ENCODE results near the gene SEC24A. TPM values are rescaled to one million over a fixed set of nuclear protein-coding genes. Genes with fewer than 3 reads are reported as not detected.
"Not testable (repeated sequence)": the region's sequence is repeated elsewhere in the genome, so short reads cannot be mapped to it uniquely, and the experiment has no call there.

Gene SEC24A
- total and polyA plus RNA-seq, 2 donors (not counting 3 experiments of a cell fraction or from before 2014, with no cell fraction given) = 19.8 to 30.0 TPM

- ChIA-PET POLR2A (interaction anchor here (0.5 to 1.3 kb wide), 2 partner anchors 20 to 108 kb away, joined by 5 to 10 read pairs; partner anchors contain the start of gene CAMLG), CTCF (interaction anchor here (0.9 to 5.4 kb wide), 5 partner anchors 12 to 146 kb away, joined by 3 to 37 read pairs (median 3); partner anchors contain the start of genes CAMLG and PCBD2)
- TSS peak; percentile 44 for BruUV-seq (replicated peaks)
- DNase-seq (ENCODE audit: low read depth, low spot score) (peak; percentile 95), FAIRE-seq (peak; percentile 92)
- peak within 1 kb of the TSS; percentile 54 to 87 (median 76) for H3K4me3 ChIP-seq (replicated peaks in 1 of 3; ENCODE audit: insufficient read depth in 1 of 3, low read depth in 1 of 3, low read length in 3 of 3)
- no peaks in the 10 kb centered on the region for H3K27me3 ChIP-seq (ENCODE audit: control insufficient read depth in 2 of 2, insufficient read depth in 2 of 2, low read length in 2 of 2)
- H4K20me1 ChIP-seq (replicated peaks; ENCODE audit: control insufficient read depth, extremely low read depth, insufficient read depth, low read length) = no peaks in the 10 kb centered on the region
- peak within 1 kb of the TSS; percentile 86 for H3K9ac ChIP-seq (replicated peaks; ENCODE audit: extremely low read depth, insufficient read depth, low read length)
- peak within 1 kb of the TSS; percentile 88 for H3K4me2 ChIP-seq (ENCODE audit: insufficient read depth, low read length)
- H3K4me1 ChIP-seq (ENCODE audit: control insufficient read depth, extremely low read depth, insufficient read depth, low read length) = peaks cover 15% of the 10 kb centered on the region
- no peaks in the 10 kb centered on the region for H3K9me1 ChIP-seq (replicated peaks; ENCODE audit: control insufficient read depth, extremely low read depth, insufficient read depth, low read length)
- dilution Hi-C loops (cut with MboI; ENCODE audit: extremely low pct_ligation_motif_present, low sequenced_read_pairs) = no loop called here
- H3K79me2 ChIP-seq (ENCODE audit: control insufficient read depth, insufficient read depth, low read length) = peaks cover 47% of the 10 kb centered on the region
- H3K36me3 ChIP-seq (ENCODE audit: control insufficient read depth in 2 of 2, extremely low read depth in 1 of 2, insufficient read depth in 2 of 2, low read length in 2 of 2) = no peaks in the 10 kb centered on the region
- no peaks in the 10 kb centered on the region for H3K9me3 ChIP-seq (replicated peaks; ENCODE audit: control insufficient read depth, insufficient read depth, low read length)
- TF ChIP-seq EZH2 (IDR thresholded peaks at IDR 0.05; ENCODE audit: borderline replicate concordance, low read depth, low read length, severe bottlenecking) (no peak), GATA2 (IDR thresholded peaks at IDR 0.05; ENCODE audit: insufficient read depth, insufficient read length, low read depth, low read length) (no peak), POLR2AphosphoS5 (IDR thresholded peaks at IDR 0.05; ENCODE audit: insufficient read depth, low read depth, low read length) (peak; percentile 97), FOS (IDR thresholded peaks at IDR 0.05; ENCODE audit: borderline replicate concordance, insufficient read depth, low read length) (no peak), JUN (IDR thresholded peaks at IDR 0.05; ENCODE audit: borderline replicate concordance, insufficient read depth, insufficient read length, low read depth) (no peak), POLR2A (IDR thresholded peaks at IDR 0.05; ENCODE audit: low read depth, low read length) (peak; percentile 94), MYC (IDR thresholded peaks at IDR 0.05; ENCODE audit: low read depth, low read length) (no peak)
- TF ChIP-seq, protein P1, sequence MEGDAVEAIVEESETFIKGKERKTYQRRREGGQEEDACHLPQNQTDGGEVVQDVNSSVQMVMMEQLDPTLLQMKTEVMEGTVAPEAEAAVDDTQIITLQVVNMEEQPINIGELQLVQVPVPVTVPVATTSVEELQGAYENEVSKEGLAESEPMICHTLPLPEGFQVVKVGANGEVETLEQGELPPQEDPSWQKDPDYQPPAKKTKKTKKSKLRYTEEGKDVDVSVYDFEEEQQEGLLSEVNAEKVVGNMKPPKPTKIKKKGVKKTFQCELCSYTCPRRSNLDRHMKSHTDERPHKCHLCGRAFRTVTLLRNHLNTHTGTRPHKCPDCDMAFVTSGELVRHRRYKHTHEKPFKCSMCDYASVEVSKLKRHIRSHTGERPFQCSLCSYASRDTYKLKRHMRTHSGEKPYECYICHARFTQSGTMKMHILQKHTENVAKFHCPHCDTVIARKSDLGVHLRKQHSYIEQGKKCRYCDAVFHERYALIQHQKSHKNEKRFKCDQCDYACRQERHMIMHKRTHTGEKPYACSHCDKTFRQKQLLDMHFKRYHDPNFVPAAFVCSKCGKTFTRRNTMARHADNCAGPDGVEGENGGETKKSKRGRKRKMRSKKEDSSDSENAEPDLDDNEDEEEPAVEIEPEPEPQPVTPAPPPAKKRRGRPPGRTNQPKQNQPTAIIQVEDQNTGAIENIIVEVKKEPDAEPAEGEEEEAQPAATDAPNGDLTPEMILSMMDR (IDR thresholded peaks at IDR 0.05; ENCODE audit: extremely low read depth in 1 of 2, insufficient read depth in 1 of 2, low read depth in 1 of 2, low read length in 2 of 2) = peak; percentile 84 to 89
- TF ChIP-seq, protein P2, sequence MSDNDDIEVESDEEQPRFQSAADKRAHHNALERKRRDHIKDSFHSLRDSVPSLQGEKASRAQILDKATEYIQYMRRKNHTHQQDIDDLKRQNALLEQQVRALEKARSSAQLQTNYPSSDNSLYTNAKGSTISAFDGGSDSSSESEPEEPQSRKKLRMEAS (IDR thresholded peaks at IDR 0.05; ENCODE audit: insufficient read depth, insufficient read length) = no peak
- H3K27ac ChIP-seq (ENCODE audit: insufficient read depth, low read depth, low read length) = peak within 1 kb of the TSS; percentile 45
- intact Hi-C loops (cut with micrococcal nuclease) = loop anchor here (1.0 to 5.0 kb wide), 3 partner anchors 20 to 291 kb away; partner anchors contain the start of gene CAMLG
- peak within 1 kb of the TSS; percentile 85 for H2AFZ ChIP-seq (ENCODE audit: low read depth, low read length)
Measured at GRCh38 chr5:134758504-134759341, 110.1 kb downstream of the SEC24A start, which contains the start of gene DDX46. DDX46 (plus strand) TSS chr5:134758779; CDS start chr5:134758939, 160 bp downstream.

DNA sequence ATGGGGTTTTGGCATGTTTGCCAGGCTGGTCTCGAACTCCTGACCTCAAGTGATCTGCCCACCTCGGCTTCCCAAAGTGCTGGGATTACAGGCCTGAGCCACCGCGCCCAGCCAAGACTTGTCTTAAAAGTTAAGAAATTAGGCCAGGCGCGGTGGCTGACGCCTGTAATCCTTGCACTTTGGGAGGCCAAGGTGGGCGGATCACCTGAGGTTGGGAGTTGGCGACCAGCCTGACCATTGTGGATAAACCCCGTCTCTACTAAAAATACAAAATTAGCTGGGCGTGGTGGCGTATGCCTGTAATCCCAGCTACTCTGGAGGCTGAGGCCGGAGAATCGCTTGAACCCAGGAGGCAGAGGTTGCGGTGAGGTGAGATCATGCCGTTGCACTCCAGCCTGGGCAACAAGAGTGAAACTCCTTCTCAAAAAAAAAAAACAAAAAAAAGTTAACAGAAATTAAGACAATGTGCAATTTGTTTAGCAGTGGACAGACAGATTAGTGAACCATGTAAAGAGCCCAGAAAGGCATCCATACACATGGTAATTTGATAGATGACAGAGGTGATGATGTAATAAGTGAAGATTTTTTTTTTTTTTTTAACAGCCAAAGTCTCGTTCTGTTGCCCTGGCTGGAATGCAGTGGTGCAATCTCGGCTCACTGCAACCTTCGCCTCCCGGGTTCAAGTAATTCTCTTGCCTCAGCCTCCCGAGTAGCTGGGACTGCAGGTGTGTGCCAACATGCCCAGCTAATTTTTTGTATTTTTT lies 119.1 kb downstream of the SEC24A start:
- DNase-seq (ENCODE audit: low read depth, low spot score); H4K20me1 ChIP-seq (replicated peaks; ENCODE audit: control insufficient read depth, extremely low read depth, insufficient read depth, low read length); intact Hi-C loops (cut with micrococcal nuclease); H3K27ac ChIP-seq (ENCODE audit: insufficient read depth, low read depth, low read length); CTCF ChIA-PET; H3K4me1 ChIP-seq (ENCODE audit: control insufficient read depth, extremely low read depth, insufficient read depth, low read length); H3K4me3 ChIP-seq (replicated peaks in 1 of 3; ENCODE audit: insufficient read depth in 1 of 3, low read depth in 1 of 3, low read length in 3 of 3); H3K27me3 ChIP-seq (ENCODE audit: control insufficient read depth in 2 of 2, insufficient read depth in 2 of 2, low read length in 2 of 2); H3K9me3 ChIP-seq (replicated peaks; ENCODE audit: control insufficient read depth, insufficient read depth, low read length); H3K9ac ChIP-seq (replicated peaks; ENCODE audit: extremely low read depth, insufficient read depth, low read length); dilution Hi-C loops (cut with MboI; ENCODE audit: extremely low pct_ligation_motif_present, low sequenced_read_pairs); BruUV-seq (replicated peaks); POLR2A ChIA-PET; H3K9me1 ChIP-seq (replicated peaks; ENCODE audit: control insufficient read depth, extremely low read depth, insufficient read depth, low read length); H2AFZ ChIP-seq (ENCODE audit: low read depth, low read length); H3K4me2 ChIP-seq (ENCODE audit: insufficient read depth, low read length); FAIRE-seq: not testable (repeated sequence)
- peaks cover 0 to 13% of the 10 kb centered on the region in 2 experiments for H3K36me3 ChIP-seq (ENCODE audit: control insufficient read depth in 2 of 2, extremely low read depth in 1 of 2, insufficient read depth in 2 of 2, low read length in 2 of 2)
- peaks cover 12% of the 10 kb centered on the region for H3K79me2 ChIP-seq (ENCODE audit: control insufficient read depth, insufficient read depth, low read length)

Measured in endothelial cell of umbilical vein (primary cell).